Stimulated activated CD4-positive, alpha-beta T cell treated with anti-CD3 and anti-CD28 coated beads, TNF-alpha, amount 100 ng/mL, for 48 hours (primary cell): ENCODE results near the gene MYO1D.
"Not testable (repeated sequence)": the region's sequence is repeated elsewhere in the genome, so short reads cannot be mapped to it uniquely, and the experiment has no call there.

Source experiments
- DNase-seq, 3 donors: peaks; one replicate each; pipeline ENCODE4 v3.0.0-alpha.2; 2020; ENCODE audit warnings: low read depth in 3 of 3

Gene MYO1D

DNA sequence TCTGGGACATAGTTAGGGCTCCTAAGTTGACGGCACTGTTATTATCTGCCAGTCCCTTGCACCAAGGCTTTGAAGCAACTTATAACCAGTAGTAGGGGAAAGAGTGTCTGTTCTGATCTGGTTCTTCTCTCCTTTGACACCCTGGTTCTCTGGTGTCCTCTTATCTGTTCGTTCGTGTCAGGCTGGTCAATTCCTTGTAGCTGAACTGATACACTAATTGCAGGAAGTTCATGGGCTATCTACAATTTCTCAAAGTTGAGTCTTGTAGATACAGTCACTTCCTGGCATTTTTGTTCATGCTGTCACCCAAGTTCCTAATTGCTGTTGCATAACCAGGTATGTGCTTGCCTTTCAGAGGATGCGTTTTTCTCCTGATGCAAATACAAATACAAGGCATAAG is 17.3 kb upstream of the MYO1D start:
- no peak for DNase-seq

DNA sequence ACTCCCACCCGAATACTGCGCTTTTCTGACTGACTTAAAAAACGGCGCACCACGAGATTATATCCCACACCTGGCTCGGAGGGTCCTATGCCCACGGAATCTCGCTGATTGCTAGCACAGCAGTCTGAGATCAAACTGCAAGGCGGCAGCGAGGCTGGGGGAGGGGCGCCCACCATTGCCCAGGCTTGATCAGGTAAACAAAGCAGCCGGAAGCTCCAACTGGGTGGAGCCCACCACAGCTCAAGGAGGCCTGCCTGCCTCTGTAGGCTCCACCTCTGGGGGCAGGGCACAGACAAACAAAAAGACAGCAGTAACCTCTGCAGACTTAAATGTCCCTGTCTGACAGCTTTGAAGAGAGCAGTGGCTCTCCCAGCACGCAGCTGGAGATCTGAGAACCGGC is 10.5 kb upstream of the MYO1D start:
- not testable (repeated sequence) for DNase-seq

DNA sequence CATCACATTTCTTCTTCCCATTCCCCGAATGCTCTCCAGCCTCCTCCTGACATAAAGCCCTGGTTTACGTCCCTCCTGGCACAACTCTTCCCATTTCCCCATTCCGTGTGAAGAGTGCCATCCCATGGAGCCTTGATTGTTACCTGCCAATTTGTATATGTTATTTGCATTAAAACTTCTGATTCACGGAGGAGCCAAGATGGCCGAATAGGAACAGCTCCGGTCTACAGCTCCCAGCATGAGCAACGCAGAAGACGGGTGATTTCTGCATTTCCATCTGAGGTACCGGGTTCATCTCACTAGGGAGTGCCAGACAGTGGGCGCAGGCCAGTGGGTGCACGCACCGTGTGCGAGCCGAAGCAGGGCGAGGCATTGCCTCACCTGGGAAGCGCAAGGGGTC is 10.0 kb upstream of the MYO1D start:
- not testable (repeated sequence) for DNase-seq

DNA sequence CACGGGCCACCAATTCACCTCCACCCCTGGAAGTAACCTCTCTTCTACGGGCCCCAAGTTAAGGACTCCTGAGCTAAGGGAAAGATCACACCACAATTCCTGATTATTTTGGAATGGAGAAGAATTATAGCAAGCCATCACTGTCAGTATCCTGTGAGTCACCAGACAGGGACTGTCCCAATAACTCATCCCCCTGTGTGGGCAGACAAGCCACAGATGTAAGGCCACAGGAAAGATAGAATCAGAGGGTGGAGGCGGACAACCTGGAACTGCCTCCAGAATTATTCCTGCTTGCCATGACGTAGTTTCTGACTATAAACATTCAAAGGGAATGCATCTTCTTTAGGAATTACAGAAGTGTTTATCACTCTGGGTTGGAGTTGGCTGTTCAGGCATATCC is 5.8 kb upstream of the MYO1D start:
- peak in 1 of 3 donors; percentile 11 for DNase-seq

DNA sequence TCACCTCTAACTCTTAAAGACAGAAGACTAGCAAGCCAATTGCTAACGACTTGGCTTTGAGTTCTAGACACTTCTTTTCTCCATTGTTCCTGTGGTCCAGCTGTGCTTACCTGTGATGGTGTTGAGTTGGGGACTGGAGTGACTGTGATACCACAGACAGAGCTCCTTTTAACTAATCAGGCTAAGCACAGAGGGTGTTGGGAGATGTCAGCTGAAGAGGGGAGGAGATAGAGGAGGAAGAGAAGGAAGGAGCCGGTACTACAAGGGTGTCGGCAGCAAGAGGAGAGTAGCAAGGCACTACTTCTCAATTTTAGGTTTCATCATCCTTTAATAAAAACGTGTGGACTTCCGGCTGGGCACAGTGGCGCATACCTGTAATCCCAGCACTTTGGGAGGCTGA is 5.1 kb upstream of the MYO1D start:
- DNase-seq: no peak

DNA sequence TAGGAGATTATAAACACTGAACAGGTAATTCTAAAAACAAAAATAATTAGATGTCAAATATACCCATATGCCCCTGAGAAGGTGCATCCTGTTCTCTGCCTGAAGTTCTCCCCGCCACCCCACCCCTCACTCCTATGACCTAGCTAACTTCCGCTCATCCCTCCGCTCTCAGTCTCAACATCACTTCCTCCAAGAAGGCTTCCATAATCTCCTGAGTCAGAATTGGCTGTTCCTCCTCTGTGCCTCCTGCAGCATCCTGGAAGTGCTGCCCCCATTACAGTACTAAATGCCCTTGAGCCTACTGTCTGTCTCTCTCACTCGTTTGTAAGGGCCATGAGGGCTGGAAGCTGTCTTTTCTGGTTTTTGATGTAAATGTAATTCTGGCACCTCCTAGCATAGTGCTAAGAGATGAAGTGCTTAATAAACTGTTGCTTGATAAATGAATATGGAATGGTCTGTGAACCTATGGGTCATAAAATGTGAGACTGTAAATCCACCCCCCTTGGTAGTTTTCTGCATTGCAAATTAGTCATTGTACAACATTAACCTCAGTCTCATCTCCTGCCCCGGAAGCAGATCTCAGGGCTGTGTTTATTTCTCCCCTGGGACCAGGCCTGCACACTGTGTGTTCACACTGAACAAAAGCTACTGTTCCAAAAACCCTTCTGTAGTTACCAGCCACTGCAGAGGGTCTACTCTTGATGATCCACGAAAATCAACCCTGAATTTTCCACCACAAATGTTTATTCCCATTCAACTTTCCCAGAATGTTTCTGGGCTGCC is 3.9 kb upstream of the MYO1D start:
- no peak for DNase-seq

DNA sequence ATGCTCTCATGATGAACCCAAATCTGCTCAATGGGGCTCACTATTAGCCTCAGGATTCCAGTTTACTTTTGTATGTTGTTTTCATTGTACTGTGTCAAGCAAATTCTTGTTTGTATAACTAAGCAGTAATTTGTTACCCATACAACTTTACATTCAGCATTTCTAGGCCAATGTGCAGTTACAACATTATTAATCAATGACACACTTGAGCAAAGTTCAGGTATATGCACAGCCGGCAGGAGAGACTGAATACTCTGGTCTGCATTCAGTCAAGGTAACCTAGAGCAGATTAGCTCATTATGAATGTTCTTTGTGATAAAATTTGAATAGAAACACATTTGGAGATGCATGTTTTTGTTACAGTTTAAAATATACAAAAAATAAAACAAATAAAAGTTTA is 2.2 kb upstream of the MYO1D start:
- no peak for DNase-seq

DNA sequence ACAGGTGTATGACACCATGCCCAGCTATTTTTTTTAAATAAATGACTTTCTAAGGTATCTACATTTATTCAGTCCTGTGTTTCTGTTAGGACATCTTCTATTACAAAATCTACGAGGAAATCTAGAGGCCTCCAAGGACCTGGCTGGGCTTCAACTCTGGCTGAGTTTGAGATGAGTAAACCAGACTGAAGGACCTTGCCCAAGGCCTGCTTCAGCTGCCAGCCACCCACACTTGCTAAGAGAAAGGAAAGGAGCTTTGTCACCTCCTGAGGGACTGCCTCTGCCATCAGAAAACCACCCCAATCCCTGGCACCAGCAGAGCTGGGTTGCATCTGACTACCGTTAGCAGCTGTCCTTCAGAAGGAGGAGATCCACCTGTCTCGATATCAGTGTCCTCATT is 1.3 kb upstream of the MYO1D start:
- no peak for DNase-seq

DNA sequence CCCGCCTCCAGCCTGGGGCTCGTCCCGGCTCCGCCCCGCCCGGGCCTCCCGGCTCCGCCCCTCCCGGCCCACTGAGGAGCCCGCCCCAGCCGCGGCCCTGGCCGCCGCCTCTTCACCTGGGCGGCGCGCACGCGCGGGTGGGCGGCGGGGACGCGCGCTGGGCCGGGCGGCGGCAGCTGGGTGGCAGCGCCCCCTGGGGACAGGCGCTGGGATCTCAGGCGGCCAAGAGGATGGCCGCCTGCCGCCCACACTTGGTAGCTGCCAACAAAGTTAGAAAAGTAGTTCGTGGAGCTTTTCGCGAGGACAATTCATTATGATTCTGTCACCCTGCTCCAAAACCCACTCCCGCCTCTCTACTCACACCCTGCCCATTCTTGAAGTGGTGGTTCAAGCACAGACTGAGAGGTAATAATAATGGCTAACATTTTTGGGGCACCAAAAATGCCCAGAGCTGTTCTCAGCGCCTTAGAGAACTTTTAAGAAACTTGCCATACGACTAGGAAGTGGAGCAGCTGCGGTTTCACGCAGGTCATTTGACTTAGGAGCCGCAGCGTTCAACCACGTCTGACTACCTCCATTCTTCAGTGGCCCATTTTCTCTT is 340 bp upstream of the MYO1D start:
- peak; percentile 86 to 88 (median 88) for DNase-seq

DNA sequence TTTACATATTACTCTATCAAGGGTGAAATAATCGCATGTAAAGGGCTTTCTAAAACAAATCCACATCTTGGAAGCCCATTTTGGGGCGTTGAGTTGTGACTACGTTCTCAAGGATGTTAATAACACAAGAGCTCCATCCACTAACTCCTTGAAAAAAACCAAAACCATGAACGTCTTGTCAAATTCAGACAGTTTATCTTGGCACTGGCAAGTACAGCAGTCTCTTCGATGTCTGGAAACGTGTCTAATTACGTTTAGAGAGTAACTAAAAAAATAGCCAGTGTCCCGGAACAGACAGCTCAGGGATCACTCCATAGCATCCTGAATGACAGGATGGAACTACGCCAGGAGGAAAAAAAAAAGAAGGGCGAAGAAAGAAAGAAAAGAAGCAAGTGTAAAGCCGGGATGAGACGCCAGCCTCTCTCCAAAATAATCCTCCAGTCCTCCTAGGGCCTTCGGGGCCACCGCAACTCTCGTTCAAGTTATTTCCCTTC is 954 bp downstream of the MYO1D start:
- no peak for DNase-seq

DNA sequence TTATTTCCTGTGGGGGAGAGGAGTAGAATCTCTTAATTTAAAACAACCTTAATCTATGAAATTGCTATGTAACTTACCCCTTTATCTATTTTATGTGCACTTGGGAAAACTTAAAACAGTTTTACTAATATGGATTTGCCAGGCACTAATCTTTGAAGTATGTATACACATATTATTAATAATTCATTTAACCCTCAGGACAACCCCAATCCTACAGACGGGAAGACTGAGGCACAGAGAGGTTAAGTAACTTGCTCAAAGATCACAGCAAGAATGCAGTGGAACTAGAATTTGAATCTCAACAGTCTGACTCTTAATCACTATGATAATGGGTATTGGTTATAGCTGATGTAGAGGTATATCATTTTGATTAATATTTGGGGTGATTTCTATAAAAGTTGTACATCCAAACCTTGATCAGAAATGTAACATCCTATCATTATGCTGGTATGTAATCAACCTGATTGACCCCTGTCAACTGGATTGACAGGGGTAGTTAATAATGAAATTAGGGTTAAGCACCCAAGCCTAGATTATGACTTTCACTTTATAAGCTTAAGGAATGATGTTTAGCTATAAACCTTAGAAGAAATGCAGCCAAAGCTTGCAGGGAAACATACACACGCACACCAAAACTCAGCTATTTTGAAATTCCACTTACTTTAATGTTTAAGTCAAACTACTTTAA is 1.6 kb downstream of the MYO1D start:
- no peak for DNase-seq

DNA sequence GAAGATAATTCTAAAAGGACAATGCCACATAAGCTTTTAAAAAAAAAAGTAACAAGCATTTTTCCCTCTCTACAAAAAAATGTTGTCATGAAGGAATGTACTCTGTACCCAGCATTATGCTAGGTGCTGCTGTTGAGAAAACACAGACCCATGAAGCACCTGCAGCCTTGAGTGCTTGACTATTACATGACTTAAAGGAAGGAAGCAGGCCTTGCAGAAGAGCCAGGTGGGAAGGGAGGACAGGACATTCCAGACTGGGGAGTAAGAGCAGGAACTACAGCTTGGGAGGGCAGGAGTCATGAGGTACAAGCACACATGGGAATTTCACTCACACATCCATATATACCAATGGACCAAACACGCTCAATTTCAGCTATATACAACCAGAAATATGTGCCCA is 3.8 kb downstream of the MYO1D start:
- no peak for DNase-seq

DNA sequence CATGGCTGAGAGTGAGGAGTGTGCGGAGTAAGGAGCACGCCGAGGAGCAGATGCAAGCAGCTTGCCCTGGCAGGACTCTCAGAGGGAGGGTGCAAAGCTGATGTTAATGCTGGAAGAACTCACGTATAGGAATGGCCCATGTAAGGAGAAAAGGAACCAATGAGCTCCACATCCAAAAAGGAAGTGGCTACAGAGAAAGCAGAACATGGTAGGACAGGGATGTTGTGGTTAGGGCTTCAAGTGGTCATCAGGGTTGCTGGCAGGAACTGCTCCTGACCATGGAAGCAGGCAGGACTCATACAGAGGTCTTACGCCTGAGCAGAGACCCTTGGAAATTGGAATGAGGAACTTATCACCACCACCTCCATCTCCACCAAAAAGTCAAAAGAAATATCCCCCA is 5.2 kb downstream of the MYO1D start:
- no peak for DNase-seq

DNA sequence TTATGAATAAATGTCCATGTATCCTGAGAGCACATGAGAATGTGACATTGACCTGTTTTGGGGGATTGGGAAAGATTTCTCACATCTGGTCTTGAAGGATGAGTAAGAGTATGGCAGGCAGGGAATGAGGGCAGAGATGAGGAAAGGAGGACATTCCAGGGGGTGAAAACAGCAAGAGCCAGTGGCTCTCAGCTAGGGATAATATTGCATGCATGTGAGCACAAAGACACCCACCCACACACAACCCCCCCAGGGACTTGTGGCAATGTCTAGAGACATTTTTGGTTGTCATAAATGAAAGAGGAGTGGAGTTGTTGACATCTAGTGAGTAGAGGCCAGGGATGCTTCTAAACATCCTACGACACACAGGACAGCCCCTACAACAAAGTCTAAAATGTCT is 6.0 kb downstream of the MYO1D start:
- DNase-seq: no peak

DNA sequence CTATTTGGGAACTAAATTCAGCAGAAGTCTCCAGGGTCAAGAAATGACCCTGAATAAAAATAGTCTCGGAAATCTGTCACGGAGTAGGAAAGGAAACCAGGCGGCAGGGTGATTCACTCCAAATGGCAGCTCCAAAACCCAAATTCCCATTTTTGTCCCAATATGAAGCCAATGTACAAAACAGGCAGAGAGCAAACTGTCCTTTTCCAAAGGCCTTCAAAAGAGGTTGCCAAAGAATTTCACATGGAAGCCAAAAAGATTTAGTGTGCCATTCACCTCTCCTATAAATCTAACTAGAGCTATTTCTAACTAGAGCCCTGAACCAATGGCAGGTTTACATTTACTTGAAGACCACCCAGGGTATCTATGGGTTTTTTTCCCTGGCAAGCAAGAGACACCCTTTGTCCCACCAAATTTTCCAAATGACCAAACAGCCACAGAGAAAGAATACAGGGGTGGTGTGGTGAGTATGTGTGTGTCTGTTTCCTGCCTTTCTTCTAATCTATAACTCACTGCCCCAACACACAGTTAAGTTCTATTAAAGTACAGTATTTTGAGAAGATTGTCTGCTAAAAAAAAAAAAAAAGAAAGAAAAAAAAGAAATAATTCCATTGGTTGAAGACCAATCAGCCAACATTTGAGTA is 6.8 kb downstream of the MYO1D start:
- DNase-seq: no peak

DNA sequence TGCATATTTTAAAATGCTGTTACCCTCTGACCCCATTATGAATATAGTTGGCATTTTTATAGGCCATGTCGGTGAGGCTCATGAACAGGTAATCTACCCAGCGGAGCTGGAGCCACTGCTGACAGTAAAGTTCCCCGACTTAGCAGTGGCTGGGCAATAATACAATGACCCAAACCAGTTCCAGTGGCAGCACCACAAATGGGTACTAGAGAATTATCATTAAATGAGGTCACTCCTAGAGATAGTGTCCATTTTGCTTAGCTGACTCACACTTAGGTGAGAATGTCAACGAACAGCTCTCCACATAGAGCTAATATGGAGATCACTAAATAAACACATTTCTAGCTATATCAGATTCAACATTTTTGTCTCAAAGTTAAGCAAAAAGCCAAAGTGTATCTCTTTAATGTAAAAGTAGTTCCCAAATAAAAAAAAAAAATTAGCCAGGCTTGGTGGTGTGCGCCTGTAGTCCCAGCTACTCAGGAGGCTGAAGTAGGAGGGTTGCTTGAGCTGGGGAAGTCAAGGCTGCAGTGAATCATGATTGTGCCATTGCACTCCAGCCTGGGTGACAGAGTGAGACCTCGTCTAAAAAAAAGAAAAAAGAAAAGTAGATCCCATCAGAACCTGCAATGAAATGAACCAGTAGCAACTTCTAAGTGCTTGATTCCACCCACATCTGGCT is 7.4 kb downstream of the MYO1D start:
- no peak for DNase-seq

DNA sequence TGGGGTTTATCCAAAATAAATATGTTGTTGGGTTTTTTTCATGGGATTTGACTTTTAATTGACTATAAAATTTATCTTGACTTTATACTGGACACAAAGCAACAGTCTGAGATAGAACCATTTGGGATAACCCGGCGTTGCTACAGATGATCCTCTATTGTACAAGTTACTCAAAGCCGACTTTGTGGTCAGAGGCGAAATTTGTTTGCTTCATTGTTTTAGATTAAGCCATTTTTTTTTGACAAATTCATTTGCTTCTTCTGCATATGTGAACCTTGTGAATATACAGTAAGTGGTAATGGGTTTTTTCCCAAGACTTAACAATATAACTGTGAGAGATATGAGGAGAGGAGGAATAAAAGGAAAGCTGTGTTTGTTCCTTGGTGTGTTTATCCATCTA is 11.8 kb downstream of the MYO1D start:
- no peak for DNase-seq

DNA sequence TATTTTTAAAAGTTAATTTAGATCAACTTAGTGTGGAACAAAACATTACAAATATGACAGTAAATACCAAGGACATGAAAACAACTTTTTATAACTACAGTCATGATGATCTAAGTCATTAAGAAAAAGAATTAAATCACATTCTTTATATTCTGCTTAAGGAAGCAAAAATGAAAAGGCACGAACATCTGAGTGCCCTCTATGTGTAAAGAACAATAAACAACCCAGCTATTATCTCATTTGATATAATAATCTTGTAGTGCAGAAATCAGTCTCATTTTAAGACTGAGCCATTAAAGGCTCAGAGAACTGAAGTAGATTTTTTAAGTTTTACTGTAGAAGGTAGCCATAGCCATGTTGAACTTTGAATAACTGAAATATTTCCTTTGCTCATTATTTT is 13.4 kb downstream of the MYO1D start:
- no peak for DNase-seq

DNA sequence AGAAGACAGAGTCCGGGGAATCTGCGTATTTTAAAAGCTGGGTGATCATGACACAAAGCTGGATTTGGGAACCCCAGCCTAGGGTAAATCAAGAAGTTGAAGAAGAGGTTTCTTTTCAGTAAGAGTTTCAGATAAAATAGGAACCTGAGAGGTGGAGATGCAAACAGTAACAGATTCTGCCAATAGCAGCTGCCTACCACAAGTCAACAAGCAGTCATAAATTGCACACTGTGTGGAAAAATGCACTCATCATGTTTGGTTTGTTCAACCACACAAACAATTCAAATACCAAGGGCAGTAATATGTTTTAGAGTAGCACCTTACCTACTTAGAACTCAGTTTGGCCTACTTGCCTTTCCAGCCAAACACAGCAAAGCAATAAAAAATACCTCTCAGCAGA is 14.0 kb downstream of the MYO1D start:
- DNase-seq: no peak

DNA sequence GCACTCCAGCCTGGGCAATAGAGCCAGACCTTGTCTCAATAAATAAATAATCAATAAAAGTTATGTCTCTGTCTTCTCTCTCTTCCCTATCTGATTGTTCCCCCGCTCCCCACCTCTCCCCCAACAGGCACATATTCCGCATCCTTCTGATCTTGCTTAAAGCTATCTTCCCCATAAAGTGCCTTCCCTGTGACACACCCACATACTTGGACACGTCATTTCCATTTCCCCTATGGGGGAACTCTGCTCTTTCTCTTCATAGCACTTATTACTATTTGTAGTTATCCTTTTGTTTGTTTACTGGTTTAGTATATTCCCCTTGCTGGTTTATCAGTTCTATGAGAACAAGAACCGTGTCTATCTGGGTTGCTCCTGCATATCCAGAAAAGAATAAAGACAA is 14.9 kb downstream of the MYO1D start:
- DNase-seq: no peak

DNA sequence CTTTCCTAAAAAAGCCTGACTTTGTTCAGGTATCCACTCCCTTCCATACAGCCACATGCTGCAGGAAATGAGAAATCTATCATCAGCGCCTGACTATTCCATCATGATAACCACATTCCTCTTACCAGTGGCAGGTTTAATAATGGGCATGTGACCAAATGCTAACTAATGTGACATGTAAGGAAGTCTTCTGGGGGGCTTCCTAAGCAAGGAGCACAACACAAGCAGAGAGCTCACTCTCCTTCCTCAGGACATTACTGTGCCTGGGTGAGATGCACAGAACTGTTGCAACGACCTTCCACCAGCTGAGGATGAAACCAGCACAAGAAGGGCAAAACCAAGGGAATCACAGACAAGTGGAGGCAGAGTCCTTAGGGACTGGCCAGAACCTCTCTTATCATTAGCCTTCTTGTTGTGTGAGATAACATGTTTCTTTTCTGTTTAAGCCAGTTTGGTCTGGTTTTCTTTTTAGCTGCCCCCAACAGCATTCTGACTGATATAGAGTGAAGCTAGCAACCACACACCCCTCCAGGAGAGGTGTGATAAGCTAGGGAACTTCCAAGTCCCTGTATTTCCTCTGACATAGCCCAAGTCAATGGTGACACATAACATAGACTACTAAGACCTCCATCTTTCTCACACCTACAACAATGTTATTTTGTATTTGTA is 16.9 kb downstream of the MYO1D start:
- no peak for DNase-seq
